ENCODE data around the gene TESMIN.
A peak's percentile ranks its signal among the peaks of the same experiment; 100 is the strongest.

The TESMIN gene

GRCh38 chr11:68751331-68751856 lies at the start of gene TESMIN:
TESMIN (minus strand) TSS chr11:68751520; CDS start chr11:68750660, 860 bp downstream.
- CTCF ChIA-PET: no interaction called here
- DNase-seq (ENCODE audit: low read depth, low spot score): no peak
- TF ChIP-seq CTCF (IDR thresholded peaks at IDR 0.05; ENCODE audit: insufficient read depth, low read length, missing control alignments): no peak
- POLR2A ChIA-PET: no interaction called here
- H3K4me3 ChIP-seq (ENCODE audit: low read depth, low read length): peak within 1 kb of the TSS; percentile 47

- no peak overlapping the region for H3K4me3 ChIP-seq (ENCODE audit: low read depth, low read length)
- ChIA-PET POLR2A (no interaction called here), CTCF (interaction anchor here (0.6 to 3.2 kb wide), 18 partner anchors 8 to 203 kb away, joined by 3 to 23 read pairs (median 4); no protein-coding TSS in a partner anchor)
- DNase-seq (ENCODE audit: low read depth, low spot score): no peak
- TF ChIP-seq CTCF (IDR thresholded peaks at IDR 0.05; ENCODE audit: insufficient read depth, low read length, missing control alignments): peak; percentile 69
Measured at GRCh38 chr11:68798221-68798813, 47.0 kb upstream of the TESMIN start.

- no peak for DNase-seq (ENCODE audit: low read depth, low spot score)
- H3K4me3 ChIP-seq (ENCODE audit: low read depth, low read length): no peak overlapping the region
- ChIA-PET POLR2A (no interaction called here), CTCF (interaction anchor here (0.6 kb wide), 1 partner anchor 189 kb away, joined by 3 read pairs; no protein-coding TSS in a partner anchor)
- no peak for TF ChIP-seq CTCF (IDR thresholded peaks at IDR 0.05; ENCODE audit: insufficient read depth, low read length, missing control alignments)
Measured at GRCh38 chr11:68796801-68797200, 45.5 kb upstream of the TESMIN start.

- no peak for TF ChIP-seq CTCF (IDR thresholded peaks at IDR 0.05; ENCODE audit: insufficient read depth, low read length, missing control alignments)
- no peak for DNase-seq (ENCODE audit: low read depth, low spot score)
- ChIA-PET POLR2A (interaction anchor here (0.5 kb wide), 1 partner anchor 42 kb away, joined by 3 read pairs; no protein-coding TSS in a partner anchor), CTCF (no interaction called here)
- no peak overlapping the region for H3K4me3 ChIP-seq (ENCODE audit: low read depth, low read length)
Measured at GRCh38 chr11:68792400-68792966, 41.2 kb upstream of the TESMIN start.

- no peak for DNase-seq (ENCODE audit: low read depth, low spot score)
- H3K4me3 ChIP-seq (ENCODE audit: low read depth, low read length): no peak overlapping the region
- TF ChIP-seq CTCF (IDR thresholded peaks at IDR 0.05; ENCODE audit: insufficient read depth, low read length, missing control alignments): no peak
- ChIA-PET CTCF (no interaction called here), POLR2A (no interaction called here)
Measured at GRCh38 chr11:68784653-68785052, 33.3 kb upstream of the TESMIN start.

- no peak for DNase-seq (ENCODE audit: low read depth, low spot score)
- no peak for TF ChIP-seq CTCF (IDR thresholded peaks at IDR 0.05; ENCODE audit: insufficient read depth, low read length, missing control alignments)
- ChIA-PET CTCF (no interaction called here), POLR2A (no interaction called here)
- H3K4me3 ChIP-seq (ENCODE audit: low read depth, low read length): no peak overlapping the region
Measured at GRCh38 chr11:68783216-68783821, 32.0 kb upstream of the TESMIN start.

Data from AG04449 (cell line).